ENCODE data around the gene NELFCD. TPM values are rescaled to one million over a fixed set of nuclear protein-coding genes. Genes with fewer than 3 reads are reported as not detected.

The NELFCD gene
- total and polyA plus RNA-seq, 9 of the 15 experiments (the other 6 are each of a cell fraction or from before 2014, with no cell fraction given): 11.7 to 163 (median 96.5) TPM

GRCh38 chr20:59013959-59014608 is 33.0 kb downstream of the NELFCD start (continued):
- TF ChIP-seq ZNF316 (IDR thresholded peaks at IDR 0.05) (0 out of 2 replicates have a peak, but pooled peaks have one; percentile 14), KDM2B (CRISPR knock-in tag; IDR thresholded peaks at IDR 0.05) (no peak), DIDO1 (tag; IDR thresholded peaks at IDR 0.05; ENCODE audit: low read depth) (no peak), ZEB2 (IDR thresholded peaks at IDR 0.05) (no peak; the same call in 1 of the 2 replicates), YY1 (IDR thresholded peaks at IDR 0.05; ENCODE audit: borderline replicate concordance in 1 of 3, control insufficient read depth in 1 of 3, extremely low read depth in 1 of 3, insufficient read depth in 3 of 3, insufficient read length in 1 of 3, insufficient replicate concordance in 2 of 3, low read depth in 1 of 3, low read length in 2 of 3) (peak in 1 of 3 experiments; percentile 26), SMARCA4 (IDR thresholded peaks at IDR 0.05) (0 out of 2 replicates have a peak, but pooled peaks have one; percentile 9), CHD1 (IDR thresholded peaks at IDR 0.05; ENCODE audit: low read length) (peak; percentile 31), MTA1 (IDR thresholded peaks at IDR 0.05; ENCODE audit: borderline replicate concordance) (0 out of 2 replicates have a peak, but pooled peaks have one; percentile 18), ZNF445 (CRISPR knock-in tag; IDR thresholded peaks at IDR 0.05; ENCODE audit: low read depth) (no peak), CBFA2T3 (IDR thresholded peaks at IDR 0.05) (peak; percentile 67), CBFA2T2 (conservative IDR thresholded peaks at IDR 0.05) (peak; percentile 56), ZNF311 (CRISPR knock-in tag; IDR thresholded peaks at IDR 0.05) (peak; percentile 44; the same call in 1 of the 2 replicates), SIN3B (IDR thresholded peaks at IDR 0.05; ENCODE audit: low read depth) (no peak), TBL1XR1 (IDR thresholded peaks at IDR 0.05; ENCODE audit: low read length in 2 of 2) (no peak), SRSF7 (optimal IDR thresholded peaks at IDR 0.05; ENCODE audit: low read depth, low read length) (no peak), TCF3 (CRISPR knock-in tag; IDR thresholded peaks at IDR 0.05) (0 out of 2 replicates have a peak, but pooled peaks have one; percentile 32), KLF16 (IDR thresholded peaks at IDR 0.05) (0 out of 2 replicates have a peak, but pooled peaks have one; percentile 5), ARID1B (IDR thresholded peaks at IDR 0.05) (0 out of 2 replicates have a peak, but pooled peaks have one; percentile 30), MYC (IDR thresholded peaks at IDR 0.05; ENCODE audit: low read depth, low read length) (no peak; the same call in 1 of the 2 replicates), MYC (CRISPR knock-in tag; IDR thresholded peaks at IDR 0.05; ENCODE audit: borderline replicate concordance, low read depth) (no peak), C11orf30 (IDR thresholded peaks at IDR 0.05; ENCODE audit: low read depth) (0 out of 2 replicates have a peak, but pooled peaks have one; percentile 29)
